ENCODE results near the gene RASD2.
A peak's percentile ranks its signal among the peaks of the same experiment; 100 is the strongest.

RASD2 gene

GRCh38 chr22:35587896-35588295, 47.3 kb downstream of the RASD2 start:
- DNase-seq = no peak

GRCh38 chr22:35589071-35589755, 48.6 kb downstream of the RASD2 start:
- peak; percentile 3 to 79 for DNase-seq

GRCh38 chr22:35589756-35590093, 49.1 kb downstream of the RASD2 start:
- DNase-seq = no peak

- DNase-seq = no peak
Observed at GRCh38 chr22:35590634-35591295, 50.1 kb downstream of the RASD2 start.

- no peak for DNase-seq
Observed at GRCh38 chr22:35591714-35592417, 51.2 kb downstream of the RASD2 start.

- no peak for DNase-seq
Observed at GRCh38 chr22:35592418-35592967, 51.9 kb downstream of the RASD2 start.

- no peak for DNase-seq
Observed at GRCh38 chr22:35593071-35593890, 52.6 kb downstream of the RASD2 start.

- no peak for DNase-seq
Observed at GRCh38 chr22:35593891-35594470, 53.4 kb downstream of the RASD2 start.

GRCh38 chr22:35594686-35595085, 54.1 kb downstream of the RASD2 start:
- DNase-seq = no peak

- no peak for DNase-seq
Observed at GRCh38 chr22:35596821-35597220, 56.2 kb downstream of the RASD2 start.

GRCh38 chr22:35597692-35598395, 57.2 kb downstream of the RASD2 start:
- no peak for DNase-seq

GRCh38 chr22:35598396-35598710, 57.7 kb downstream of the RASD2 start:
- no peak for DNase-seq

- DNase-seq = no peak
Observed at GRCh38 chr22:35599364-35599763, 58.7 kb downstream of the RASD2 start.

- DNase-seq = no peak
Observed at GRCh38 chr22:35600476-35600875, 59.8 kb downstream of the RASD2 start.

- no peak for DNase-seq
Observed at GRCh38 chr22:35601013-35601580, 60.5 kb downstream of the RASD2 start.

- peak; percentile 17 to 74 for DNase-seq
Observed at GRCh38 chr22:35601743-35602615, 61.3 kb downstream of the RASD2 start.

Data from CD4-positive, alpha-beta T cell treated with Interleukin-4 for 1 hour (primary cell).